Heart left ventricle (tissue), 13 donors: ENCODE data around the gene NTMT1.

Source experiments
- POLR2A ChIP-seq, 2 donors: fragments of 450-650 bp; IDR thresholded peaks; one replicate each; pipeline ENCODE4 v1.6.1; 2017; ENCODE audit warnings: antibody characterized with exemption in 2 of 2, mild to moderate bottlenecking in 2 of 2, moderate library complexity in 2 of 2
- TF ChIP-seq, protein P1 (sequence below), 12 donors: fragments of 200-600 bp; sonication (generic) in 4 of 12; IDR thresholded peaks; one replicate each; pipeline versions ENCODE4 v1.5.0 to v1.8.0; 2018 to 2022; ENCODE audit warnings: antibody characterized with exemption in 12 of 12, mild to moderate bottlenecking in 5 of 12
- donor health status: ischemic (EF 13 %, LVEDD 7.1; RV severe dilation, severe dysfunction).
- donor health status: DM: no; HTN: yes; CAD: no.
- donor health status: DM: no; HTN: no; CAD: no.
- donor health status: ischemic (EF 25% LVEDD 6.9; RV normal size, moderate dysfunction).
- donor health status: ischemic (EF 25% LVEDD 5.7; RV mildly dilated, moderate dysfunction).
- donor health status: ischemic (EF 35%, LVEDD 5.7; RV mildly dilated, moderate dysfunction).
- donor health status: nonischemic (EF 11% LVEDD 7.7; RV severe dilation, severe dysfunction).
- donor health status: DM: yes; HTN: yes; CAD: no.
- donor health status: PGD.
- donor health status: ischemic (EF 29% LVEDD 5.4; RV normal size, mild dysfunction).
- donor health status: nonischemic (EF 23%, LVEDD 6.1; RV moderate dilation, normal function).

DNA sequence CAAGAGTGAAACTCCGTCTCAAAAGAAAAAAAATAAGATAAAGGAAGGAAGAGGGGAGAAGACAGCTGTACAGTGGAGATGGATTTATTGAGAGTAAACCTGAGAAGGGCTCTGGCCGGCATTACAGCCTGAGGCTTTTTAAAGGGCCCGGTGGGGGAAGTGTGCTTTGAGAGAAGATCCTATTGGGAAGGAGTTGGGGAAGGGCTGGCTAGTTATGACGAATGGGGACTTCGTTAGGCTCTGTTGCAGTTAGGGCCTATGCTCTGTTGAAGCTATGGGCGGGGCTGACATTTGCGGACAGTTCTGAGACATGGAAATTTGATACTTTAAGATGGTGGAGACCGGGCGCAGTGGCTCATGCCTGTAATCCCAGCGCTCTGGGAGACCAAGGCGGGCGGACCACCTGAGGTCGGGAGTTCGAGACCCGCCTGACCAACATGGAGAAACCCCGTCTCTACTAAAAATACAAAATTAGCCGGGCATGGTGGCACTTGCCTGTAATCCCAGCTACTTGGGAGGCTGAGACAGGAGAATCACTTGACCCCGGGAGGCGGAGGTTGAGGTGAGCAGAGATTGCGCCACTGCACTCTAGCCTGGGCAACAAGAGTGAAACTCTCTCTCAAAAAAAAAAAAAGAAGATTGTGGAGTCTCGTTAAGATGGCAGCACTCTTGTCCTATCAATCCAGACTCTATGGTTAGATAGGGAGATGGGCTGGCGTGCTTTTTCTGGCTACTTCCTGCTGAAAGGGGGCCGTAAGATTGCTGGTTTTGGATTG is 38.3 kb upstream of the NTMT1 start:
- TF ChIP-seq, protein P1, sequence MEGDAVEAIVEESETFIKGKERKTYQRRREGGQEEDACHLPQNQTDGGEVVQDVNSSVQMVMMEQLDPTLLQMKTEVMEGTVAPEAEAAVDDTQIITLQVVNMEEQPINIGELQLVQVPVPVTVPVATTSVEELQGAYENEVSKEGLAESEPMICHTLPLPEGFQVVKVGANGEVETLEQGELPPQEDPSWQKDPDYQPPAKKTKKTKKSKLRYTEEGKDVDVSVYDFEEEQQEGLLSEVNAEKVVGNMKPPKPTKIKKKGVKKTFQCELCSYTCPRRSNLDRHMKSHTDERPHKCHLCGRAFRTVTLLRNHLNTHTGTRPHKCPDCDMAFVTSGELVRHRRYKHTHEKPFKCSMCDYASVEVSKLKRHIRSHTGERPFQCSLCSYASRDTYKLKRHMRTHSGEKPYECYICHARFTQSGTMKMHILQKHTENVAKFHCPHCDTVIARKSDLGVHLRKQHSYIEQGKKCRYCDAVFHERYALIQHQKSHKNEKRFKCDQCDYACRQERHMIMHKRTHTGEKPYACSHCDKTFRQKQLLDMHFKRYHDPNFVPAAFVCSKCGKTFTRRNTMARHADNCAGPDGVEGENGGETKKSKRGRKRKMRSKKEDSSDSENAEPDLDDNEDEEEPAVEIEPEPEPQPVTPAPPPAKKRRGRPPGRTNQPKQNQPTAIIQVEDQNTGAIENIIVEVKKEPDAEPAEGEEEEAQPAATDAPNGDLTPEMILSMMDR (IDR thresholded peaks at IDR 0.05): no peak
- TF ChIP-seq POLR2A (IDR thresholded peaks at IDR 0.05): no peak
